Measurements from ENCODE around the gene MEGF9. TPM values are rescaled to one million over a fixed set of nuclear protein-coding genes. Genes with fewer than 3 reads are reported as not detected.
A peak's percentile ranks its signal among the peaks of the same experiment; 100 is the strongest.

MEGF9 gene
- total RNA-seq, 1 donor from 2014 or later, result 9.0 TPM

DNA sequence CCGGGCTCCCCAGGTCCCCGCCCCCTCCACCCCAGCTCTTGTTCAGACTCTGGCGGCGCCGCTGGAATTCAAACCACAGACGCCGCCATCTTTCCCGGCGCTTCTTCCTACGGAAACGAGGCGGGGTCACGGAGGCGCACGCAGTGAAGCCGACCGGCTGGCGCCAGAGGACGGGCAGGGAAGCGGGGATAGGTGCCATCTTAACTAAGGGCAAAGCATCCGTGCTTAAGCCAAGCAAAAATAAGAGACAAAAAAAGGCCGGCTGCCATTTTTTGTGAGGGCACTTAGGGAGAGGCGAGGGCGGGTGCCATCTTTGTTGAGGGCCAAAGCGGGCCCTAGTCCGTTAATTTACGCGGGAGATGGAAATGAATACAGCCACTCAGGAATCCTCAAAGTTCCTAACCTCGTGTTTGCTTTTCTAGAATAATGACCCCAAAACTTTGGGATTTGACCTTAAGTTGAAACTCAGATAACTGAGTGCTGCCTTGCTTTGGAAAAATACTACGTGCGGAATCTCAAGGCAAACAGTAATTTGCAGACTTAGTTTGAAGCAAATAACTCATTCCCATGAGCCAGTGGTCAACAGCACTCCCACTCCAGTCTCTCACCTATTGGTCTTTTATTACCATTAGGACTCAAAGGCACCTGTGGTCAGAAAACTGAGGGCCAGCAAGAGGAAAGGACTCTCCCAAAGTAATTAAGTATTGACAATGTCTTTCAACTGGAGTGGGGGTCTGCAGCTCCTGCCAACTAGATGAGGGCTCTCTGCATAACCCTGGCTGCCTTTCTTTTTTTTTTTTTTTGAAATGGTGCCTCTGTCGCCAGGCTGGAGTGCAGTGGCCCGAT, 134.0 kb downstream of the MEGF9 start, which contains the start of gene CDK5RAP2:
Gene CDK5RAP2, minus strand, starts transcription at position 117 of the 846 bp plus-strand sequence. CDS start 189 bp downstream, outside the sequence.
- Mint-ChIP-seq H3K4me1 (peaks cover 50% of the 10 kb centered on the region), H3K27me3 (no peaks in the 10 kb centered on the region), H3K9me3 (no peaks in the 10 kb centered on the region), H3K4me3 (peak within 1 kb of the TSS; percentile 94), H3K36me3 (ENCODE audit: low read depth) (peaks cover 15% of the 10 kb centered on the region), H3K27ac (peak within 1 kb of the TSS; percentile 88)
- TF ChIP-seq CTCF (IDR thresholded peaks at IDR 0.05), result no peak
- peak; percentile 94 for ATAC-seq (ENCODE audit: low read depth)
- DNase-seq, result peak; percentile 78
- intact Hi-C loops (cut with micrococcal nuclease), result loop anchor here (1.0 to 5.0 kb wide), 3 partner anchors 134 to 1513 kb away; partner anchors contain the start of genes MEGF9, TRAF1 and TTLL11
- ChIA-PET CTCF (no interaction called here), POLR2A (interaction anchor here (0.6 to 1.0 kb wide), 4 partner anchors 8 to 709 kb away, joined by 3 to 7 read pairs (median 4); no protein-coding TSS in a partner anchor)

- Mint-ChIP-seq H3K27ac (peak overlapping the region; percentile 88), H3K27me3 (no peaks in the 10 kb centered on the region), H3K36me3 (ENCODE audit: low read depth) (peaks cover 15% of the 10 kb centered on the region), H3K4me1 (peaks cover 43% of the 10 kb centered on the region), H3K4me3 (peak overlapping the region; percentile 94), H3K9me3 (no peaks in the 10 kb centered on the region)
- POLR2A ChIA-PET, result interaction anchor here (0.6 to 1.0 kb wide), 2 partner anchors 9 to 658 kb away, joined by 3 to 7 read pairs; no protein-coding TSS in a partner anchor
- ATAC-seq (ENCODE audit: low read depth) (no peak), DNase-seq (peak; percentile 17)
- TF ChIP-seq CTCF (IDR thresholded peaks at IDR 0.05), result no peak
- intact Hi-C loops (cut with micrococcal nuclease), result loop anchor here (1.0 to 5.0 kb wide), 3 partner anchors 135 to 1514 kb away; partner anchors contain the start of genes MEGF9, TRAF1 and TTLL11
- CTCF ChIA-PET, result no interaction called here
Measured at GRCh38 chr9:120579139-120580050, 134.9 kb downstream of the MEGF9 start.

DNA sequence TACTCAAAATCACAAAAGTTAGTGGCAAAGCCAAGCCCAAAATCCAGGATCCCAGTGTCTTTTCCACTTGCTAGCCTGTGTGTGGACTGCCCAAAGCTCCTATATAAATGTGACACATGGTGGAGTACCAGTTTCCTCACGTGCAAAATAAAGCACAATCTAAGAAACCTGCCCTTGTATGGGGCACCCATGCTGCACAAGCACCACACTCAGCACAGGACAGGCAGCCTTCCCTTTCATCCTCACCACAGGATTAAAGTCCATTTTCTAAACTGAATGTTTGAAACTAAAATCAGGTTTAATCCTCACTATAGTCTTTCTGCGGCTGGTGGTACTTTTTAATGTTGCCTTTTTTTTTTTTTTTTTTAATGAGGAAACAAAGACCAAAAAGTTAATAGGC, 139.8 kb downstream of the MEGF9 start:
- Mint-ChIP-seq H3K36me3 (ENCODE audit: low read depth) (peaks cover 43% of the 10 kb centered on the region), H3K4me1 (peaks cover 15% of the 10 kb centered on the region), H3K27ac (no peak overlapping the region), H3K27me3 (no peaks in the 10 kb centered on the region), H3K4me3 (no peak overlapping the region), H3K9me3 (no peaks in the 10 kb centered on the region)
- ATAC-seq (ENCODE audit: low read depth) (no peak), DNase-seq (no peak)
- intact Hi-C loops (cut with micrococcal nuclease), result no loop called here
- no peak for TF ChIP-seq CTCF (IDR thresholded peaks at IDR 0.05)
- ChIA-PET POLR2A (no interaction called here), CTCF (no interaction called here)

DNA sequence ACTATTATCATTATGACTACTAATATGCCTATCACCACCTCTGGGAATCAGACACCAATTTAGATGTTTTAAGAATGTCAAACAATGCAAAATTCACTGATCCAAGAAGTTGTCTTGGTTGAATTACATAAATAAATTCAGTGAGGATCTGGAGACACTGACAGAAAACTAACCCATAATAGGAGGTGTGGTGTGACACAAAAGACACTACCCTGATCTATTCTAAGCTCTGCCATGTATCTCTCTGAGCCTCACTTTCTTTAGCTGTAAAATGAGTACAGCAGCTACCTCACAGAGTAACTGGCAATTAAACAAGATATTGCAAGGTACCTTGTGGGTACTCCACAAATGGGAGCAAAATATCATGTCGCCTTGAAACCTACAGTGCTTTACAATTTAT, 141.8 kb downstream of the MEGF9 start:
- intact Hi-C loops (cut with micrococcal nuclease), result no loop called here
- H3K9me3 Mint-ChIP-seq, result no peaks in the 10 kb centered on the region
- TF ChIP-seq CTCF (IDR thresholded peaks at IDR 0.05), result no peak
- H3K4me3 Mint-ChIP-seq, result no peak overlapping the region
- H3K27ac Mint-ChIP-seq, result no peak overlapping the region
- no peaks in the 10 kb centered on the region for H3K27me3 Mint-ChIP-seq
- H3K4me1 Mint-ChIP-seq, result peaks cover 4% of the 10 kb centered on the region
- ATAC-seq (ENCODE audit: low read depth) (no peak), DNase-seq (no peak)
- ChIA-PET POLR2A (no interaction called here), CTCF (no interaction called here)
- H3K36me3 Mint-ChIP-seq (ENCODE audit: low read depth), result peaks cover 61% of the 10 kb centered on the region

Data from activated B cell treated with CpG ODN at 0.5 μM for 24 hours (primary cell).